GM23338 (cell line): ENCODE results near the gene MAP4K4. TPM values are rescaled to one million over a fixed set of nuclear protein-coding genes. Genes with fewer than 3 reads are reported as not detected.

Experiments used
- ATAC-seq: fragments of 200-7000 bp; cut with Tn5 transposase; 3 replicates; pipeline ENCODE4 v1.9.1; 2020
- DNase-seq: peaks from one replicate; pipeline ENCODE4 v3.0.0-alpha.2; 2015; ENCODE audit warnings: low spot score
- H2AFZ ChIP-seq: fragments of 200-600 bp; sonication (generic); 2 replicates; pipeline ENCODE4 v1.8.0; 2016; ENCODE audit warnings: antibody characterized with exemption, mild to moderate bottlenecking, moderate library complexity
- H3F3A ChIP-seq: fragments of 200-600 bp; sonication (generic); replicated peaks from 2 replicates; pipeline ENCODE4 v1.8.0; 2017; ENCODE audit warnings: antibody characterized with exemption, mixed run types, low read depth
- H3K27ac ChIP-seq: fragments of 200-600 bp; sonication (generic); 2 replicates; pipeline ENCODE4 v1.6.1; 2016; ENCODE audit warnings: low read depth
- H3K27me3 ChIP-seq: fragments of 200-600 bp; sonication (generic); 2 replicates; pipeline ENCODE4 v1.8.0; 2016; ENCODE audit warnings: mild to moderate bottlenecking, mixed run types, moderate library complexity; ENCODE audit not compliant: insufficient read depth
- H3K36me3 ChIP-seq: fragments of 200-600 bp; sonication (generic); 2 replicates; pipeline ENCODE4 v1.8.0; 2016; ENCODE audit warnings: mild to moderate bottlenecking; ENCODE audit not compliant: insufficient read depth
- H3K4me1 ChIP-seq: fragments of 200-600 bp; sonication (generic); 2 replicates; pipeline ENCODE4 v1.8.0; 2016; ENCODE audit warnings: mild to moderate bottlenecking, moderate library complexity; ENCODE audit not compliant: insufficient read depth
- H3K4me2 ChIP-seq: fragments of 200-600 bp; sonication (generic); 2 replicates; pipeline ENCODE4 v1.7.1; 2017; ENCODE audit warnings: mixed run types
- H3K4me3 ChIP-seq: fragments of 200-600 bp; sonication (generic); 2 replicates; pipeline ENCODE4 v1.6.1; 2016; ENCODE audit warnings: mixed run types
- H3K79me2 ChIP-seq: fragments of 200-600 bp; sonication (generic); replicated peaks from 2 replicates; pipeline ENCODE4 v1.8.0; 2017; ENCODE audit warnings: mild to moderate bottlenecking; ENCODE audit not compliant: insufficient read depth
- H3K9me2 ChIP-seq: fragments of 200-600 bp; sonication (generic); 2 replicates; pipeline ENCODE4 v1.8.0; 2017; ENCODE audit not compliant: insufficient read depth
- H4K20me1 ChIP-seq: fragments of 200-600 bp; sonication (generic); replicated peaks from 2 replicates; pipeline ENCODE4 v1.8.0; 2017; ENCODE audit warnings: mild to moderate bottlenecking; ENCODE audit not compliant: insufficient read depth
- H3K27ac Mint-ChIP-seq: 2 replicates; pipeline ENCODE4 v1.8.0; 2020; ENCODE audit warnings: inconsistent platforms, mild to moderate bottlenecking, moderate library complexity, mixed read lengths
- H3K27me3 Mint-ChIP-seq: 3 replicates; pipeline ENCODE4 v1.8.0; 2022; ENCODE audit warnings: low read depth, mild to moderate bottlenecking, moderate library complexity, mixed read lengths, inconsistent platforms; ENCODE audit not compliant: insufficient read depth, poor library complexity
- H3K36me3 Mint-ChIP-seq: 3 replicates; pipeline ENCODE4 v1.8.0; 2021; ENCODE audit warnings: low read depth, mild to moderate bottlenecking, inconsistent platforms, moderate library complexity, mixed read lengths
- H3K4me1 Mint-ChIP-seq: 3 replicates; pipeline ENCODE4 v1.8.0; 2020; ENCODE audit warnings: mild to moderate bottlenecking, inconsistent platforms, mixed read lengths
- H3K4me3 Mint-ChIP-seq: 3 replicates; pipeline ENCODE4 v1.8.0; 2021; ENCODE audit warnings: moderate library complexity, mild to moderate bottlenecking, inconsistent platforms, mixed read lengths
- H3K9me3 Mint-ChIP-seq: 3 replicates; pipeline ENCODE4 v1.8.0; 2020; ENCODE audit warnings: moderate library complexity, mild to moderate bottlenecking, inconsistent platforms, mixed read lengths
- CREB1 ChIP-seq: fragments of 250-450 bp; sonication (Bioruptor Pico); IDR thresholded peaks from 2 replicates; pipeline ENCODE4 v1.5.0; 2020; ENCODE audit warnings: low read depth, mild to moderate bottlenecking, moderate library complexity
- EZH2 ChIP-seq: fragments of 200-600 bp; sonication (generic); IDR thresholded peaks from one replicate; pipeline ENCODE4 v1.8.0; 2017; ENCODE audit warnings: antibody characterized with exemption, mild to moderate bottlenecking, low read depth; ENCODE audit not compliant: unreplicated experiment
- JUNB ChIP-seq: IDR thresholded peaks from one replicate; pipeline ENCODE4 v1.6.1; 2016; ENCODE audit warnings: antibody characterized with exemption; ENCODE audit not compliant: unreplicated experiment
- NANOG ChIP-seq: IDR thresholded peaks from 2 replicates; pipeline ENCODE4 v1.6.1; 2016; ENCODE audit warnings: antibody characterized with exemption, borderline replicate concordance
- POLR2AphosphoS5 ChIP-seq: IDR thresholded peaks from 2 replicates; pipeline ENCODE4 v1.6.1; 2016; ENCODE audit warnings: antibody characterized with exemption, low read depth
- STAT1 ChIP-seq: IDR thresholded peaks from one replicate; pipeline ENCODE4 v1.6.1; 2016; ENCODE audit warnings: antibody characterized with exemption; ENCODE audit not compliant: unreplicated experiment
- ZNF114 ChIP-seq: fragments of 250-450 bp; sonication (Bioruptor Pico); IDR thresholded peaks from 2 replicates; pipeline ENCODE4 v1.5.0; 2020; ENCODE audit warnings: mild to moderate bottlenecking, moderate library complexity
- ZNF331 ChIP-seq: fragments of 250-450 bp; sonication (Bioruptor Pico); IDR thresholded peaks from 2 replicates; pipeline ENCODE4 v1.5.0; 2020; ENCODE audit warnings: low read depth, mild to moderate bottlenecking, moderate library complexity
- polyA plus RNA-seq: library from polyadenylated mRNA; unstranded; fragments of >200 nt; fragmentation: Nextera tagmentation; extraction: Ambion mirVana; gene quantifications from 2 replicates; pipeline ENCODE4 v1.2.1, GENCODE V29; 2016
- total RNA-seq: library from RNA; depleted of rRNA; stranded (reverse); fragments of >200 nt; shearing (Covaris generic); gene quantifications from 2 replicates; pipeline ENCODE4 v1.2.3, GENCODE V29; 2014
- TF ChIP-seq, protein P1 (sequence below): IDR thresholded peaks from one replicate; pipeline ENCODE4 v1.6.1; 2018; ENCODE audit warnings: antibody characterized with exemption; ENCODE audit not compliant: unreplicated experiment
- TF ChIP-seq, protein P2 (sequence below), 2 experiments: fragments of 200-600 bp in 1 of 2; sonication (generic) in 1 of 2; conservative IDR thresholded peaks; 2 replicates each; pipeline versions ENCODE4 v1.5.1 to v1.6.1; 2016 to 2017; ENCODE audit warnings: antibody characterized with exemption in 2 of 2, low read depth in 2 of 2, mild to moderate bottlenecking in 2 of 2, moderate library complexity in 1 of 2
- TF ChIP-seq, protein P3 (sequence below): fragments of 250-450 bp; sonication (Bioruptor Pico); IDR thresholded peaks from 2 replicates; pipeline ENCODE4 v1.5.0; 2020; ENCODE audit warnings: mild to moderate bottlenecking, moderate library complexity

Gene MAP4K4
- total and polyA plus RNA-seq, 2 experiments from 2014 or later: 34.6 to 99.2 TPM

DNA sequence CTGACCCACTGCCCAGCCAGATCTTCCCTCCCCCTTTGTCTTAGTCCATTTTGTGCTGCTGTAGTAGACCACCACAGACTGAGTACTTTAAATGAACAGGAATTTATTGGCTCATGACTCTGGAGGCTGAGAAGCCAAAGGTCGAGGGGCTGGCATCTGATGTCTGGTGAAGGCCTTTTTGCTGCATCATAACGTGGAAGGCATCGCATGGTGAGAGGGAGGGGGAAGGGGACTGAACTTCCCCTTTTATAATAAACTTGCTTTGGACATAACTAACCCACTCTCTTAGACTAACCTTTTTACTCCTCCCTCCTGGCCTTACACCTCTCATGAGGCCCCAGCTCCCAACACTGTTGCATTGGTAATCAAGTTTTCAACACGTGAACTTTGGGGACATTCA, 83.8 kb downstream of the MAP4K4 start (continued):
- TF ChIP-seq, protein P1, sequence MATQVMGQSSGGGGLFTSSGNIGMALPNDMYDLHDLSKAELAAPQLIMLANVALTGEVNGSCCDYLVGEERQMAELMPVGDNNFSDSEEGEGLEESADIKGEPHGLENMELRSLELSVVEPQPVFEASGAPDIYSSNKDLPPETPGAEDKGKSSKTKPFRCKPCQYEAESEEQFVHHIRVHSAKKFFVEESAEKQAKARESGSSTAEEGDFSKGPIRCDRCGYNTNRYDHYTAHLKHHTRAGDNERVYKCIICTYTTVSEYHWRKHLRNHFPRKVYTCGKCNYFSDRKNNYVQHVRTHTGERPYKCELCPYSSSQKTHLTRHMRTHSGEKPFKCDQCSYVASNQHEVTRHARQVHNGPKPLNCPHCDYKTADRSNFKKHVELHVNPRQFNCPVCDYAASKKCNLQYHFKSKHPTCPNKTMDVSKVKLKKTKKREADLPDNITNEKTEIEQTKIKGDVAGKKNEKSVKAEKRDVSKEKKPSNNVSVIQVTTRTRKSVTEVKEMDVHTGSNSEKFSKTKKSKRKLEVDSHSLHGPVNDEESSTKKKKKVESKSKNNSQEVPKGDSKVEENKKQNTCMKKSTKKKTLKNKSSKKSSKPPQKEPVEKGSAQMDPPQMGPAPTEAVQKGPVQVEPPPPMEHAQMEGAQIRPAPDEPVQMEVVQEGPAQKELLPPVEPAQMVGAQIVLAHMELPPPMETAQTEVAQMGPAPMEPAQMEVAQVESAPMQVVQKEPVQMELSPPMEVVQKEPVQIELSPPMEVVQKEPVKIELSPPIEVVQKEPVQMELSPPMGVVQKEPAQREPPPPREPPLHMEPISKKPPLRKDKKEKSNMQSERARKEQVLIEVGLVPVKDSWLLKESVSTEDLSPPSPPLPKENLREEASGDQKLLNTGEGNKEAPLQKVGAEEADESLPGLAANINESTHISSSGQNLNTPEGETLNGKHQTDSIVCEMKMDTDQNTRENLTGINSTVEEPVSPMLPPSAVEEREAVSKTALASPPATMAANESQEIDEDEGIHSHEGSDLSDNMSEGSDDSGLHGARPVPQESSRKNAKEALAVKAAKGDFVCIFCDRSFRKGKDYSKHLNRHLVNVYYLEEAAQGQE: no peak
- no peak for TF ChIP-seq POLR2AphosphoS5
- TF ChIP-seq, protein P2, sequence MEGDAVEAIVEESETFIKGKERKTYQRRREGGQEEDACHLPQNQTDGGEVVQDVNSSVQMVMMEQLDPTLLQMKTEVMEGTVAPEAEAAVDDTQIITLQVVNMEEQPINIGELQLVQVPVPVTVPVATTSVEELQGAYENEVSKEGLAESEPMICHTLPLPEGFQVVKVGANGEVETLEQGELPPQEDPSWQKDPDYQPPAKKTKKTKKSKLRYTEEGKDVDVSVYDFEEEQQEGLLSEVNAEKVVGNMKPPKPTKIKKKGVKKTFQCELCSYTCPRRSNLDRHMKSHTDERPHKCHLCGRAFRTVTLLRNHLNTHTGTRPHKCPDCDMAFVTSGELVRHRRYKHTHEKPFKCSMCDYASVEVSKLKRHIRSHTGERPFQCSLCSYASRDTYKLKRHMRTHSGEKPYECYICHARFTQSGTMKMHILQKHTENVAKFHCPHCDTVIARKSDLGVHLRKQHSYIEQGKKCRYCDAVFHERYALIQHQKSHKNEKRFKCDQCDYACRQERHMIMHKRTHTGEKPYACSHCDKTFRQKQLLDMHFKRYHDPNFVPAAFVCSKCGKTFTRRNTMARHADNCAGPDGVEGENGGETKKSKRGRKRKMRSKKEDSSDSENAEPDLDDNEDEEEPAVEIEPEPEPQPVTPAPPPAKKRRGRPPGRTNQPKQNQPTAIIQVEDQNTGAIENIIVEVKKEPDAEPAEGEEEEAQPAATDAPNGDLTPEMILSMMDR (conservative IDR thresholded peaks at IDR 0.05; ENCODE audit: low read depth in 2 of 2): no peak

DNA sequence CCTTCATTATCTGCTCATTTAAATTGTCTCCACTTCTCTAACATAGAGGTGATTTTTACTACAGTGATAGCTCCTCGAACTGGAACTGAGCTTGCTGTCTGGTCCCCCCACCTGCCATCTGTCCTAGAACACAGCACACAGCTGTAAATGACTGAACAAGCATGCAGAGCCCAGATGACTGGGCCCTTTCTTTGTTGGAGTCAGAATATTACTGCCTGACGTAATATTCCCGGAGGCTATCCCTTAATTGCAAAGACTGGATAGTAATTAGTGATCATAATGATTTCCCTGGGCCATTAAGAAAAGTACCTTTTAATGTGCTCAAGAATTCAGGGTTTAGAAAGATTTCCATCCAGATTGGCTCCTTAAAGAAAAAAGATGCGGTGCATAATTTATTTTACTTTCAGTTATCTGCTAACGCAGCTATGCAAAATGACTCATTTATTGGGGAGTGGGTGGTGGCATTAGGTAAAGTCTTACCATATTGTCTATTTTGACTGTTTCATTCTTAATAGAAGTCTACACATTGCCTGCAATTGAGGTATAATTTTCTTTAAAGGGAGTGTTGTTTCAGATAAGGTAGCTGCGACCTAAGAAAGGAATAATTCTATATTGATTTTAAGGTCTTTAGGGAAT, 84.4 kb downstream of the MAP4K4 start:
- H2AFZ ChIP-seq: no peak overlapping the region
- H3K36me3 Mint-ChIP-seq: no peaks in the 10 kb centered on the region
- TF ChIP-seq ZNF114 (CRISPR knock-in tag) (no peak), CREB1 (no peak), STAT1 (no peak), NANOG (no peak), JUNB (no peak), ZNF331 (CRISPR knock-in tag) (no peak), EZH2 (no peak), POLR2AphosphoS5 (no peak)
- TF ChIP-seq, protein P3, sequence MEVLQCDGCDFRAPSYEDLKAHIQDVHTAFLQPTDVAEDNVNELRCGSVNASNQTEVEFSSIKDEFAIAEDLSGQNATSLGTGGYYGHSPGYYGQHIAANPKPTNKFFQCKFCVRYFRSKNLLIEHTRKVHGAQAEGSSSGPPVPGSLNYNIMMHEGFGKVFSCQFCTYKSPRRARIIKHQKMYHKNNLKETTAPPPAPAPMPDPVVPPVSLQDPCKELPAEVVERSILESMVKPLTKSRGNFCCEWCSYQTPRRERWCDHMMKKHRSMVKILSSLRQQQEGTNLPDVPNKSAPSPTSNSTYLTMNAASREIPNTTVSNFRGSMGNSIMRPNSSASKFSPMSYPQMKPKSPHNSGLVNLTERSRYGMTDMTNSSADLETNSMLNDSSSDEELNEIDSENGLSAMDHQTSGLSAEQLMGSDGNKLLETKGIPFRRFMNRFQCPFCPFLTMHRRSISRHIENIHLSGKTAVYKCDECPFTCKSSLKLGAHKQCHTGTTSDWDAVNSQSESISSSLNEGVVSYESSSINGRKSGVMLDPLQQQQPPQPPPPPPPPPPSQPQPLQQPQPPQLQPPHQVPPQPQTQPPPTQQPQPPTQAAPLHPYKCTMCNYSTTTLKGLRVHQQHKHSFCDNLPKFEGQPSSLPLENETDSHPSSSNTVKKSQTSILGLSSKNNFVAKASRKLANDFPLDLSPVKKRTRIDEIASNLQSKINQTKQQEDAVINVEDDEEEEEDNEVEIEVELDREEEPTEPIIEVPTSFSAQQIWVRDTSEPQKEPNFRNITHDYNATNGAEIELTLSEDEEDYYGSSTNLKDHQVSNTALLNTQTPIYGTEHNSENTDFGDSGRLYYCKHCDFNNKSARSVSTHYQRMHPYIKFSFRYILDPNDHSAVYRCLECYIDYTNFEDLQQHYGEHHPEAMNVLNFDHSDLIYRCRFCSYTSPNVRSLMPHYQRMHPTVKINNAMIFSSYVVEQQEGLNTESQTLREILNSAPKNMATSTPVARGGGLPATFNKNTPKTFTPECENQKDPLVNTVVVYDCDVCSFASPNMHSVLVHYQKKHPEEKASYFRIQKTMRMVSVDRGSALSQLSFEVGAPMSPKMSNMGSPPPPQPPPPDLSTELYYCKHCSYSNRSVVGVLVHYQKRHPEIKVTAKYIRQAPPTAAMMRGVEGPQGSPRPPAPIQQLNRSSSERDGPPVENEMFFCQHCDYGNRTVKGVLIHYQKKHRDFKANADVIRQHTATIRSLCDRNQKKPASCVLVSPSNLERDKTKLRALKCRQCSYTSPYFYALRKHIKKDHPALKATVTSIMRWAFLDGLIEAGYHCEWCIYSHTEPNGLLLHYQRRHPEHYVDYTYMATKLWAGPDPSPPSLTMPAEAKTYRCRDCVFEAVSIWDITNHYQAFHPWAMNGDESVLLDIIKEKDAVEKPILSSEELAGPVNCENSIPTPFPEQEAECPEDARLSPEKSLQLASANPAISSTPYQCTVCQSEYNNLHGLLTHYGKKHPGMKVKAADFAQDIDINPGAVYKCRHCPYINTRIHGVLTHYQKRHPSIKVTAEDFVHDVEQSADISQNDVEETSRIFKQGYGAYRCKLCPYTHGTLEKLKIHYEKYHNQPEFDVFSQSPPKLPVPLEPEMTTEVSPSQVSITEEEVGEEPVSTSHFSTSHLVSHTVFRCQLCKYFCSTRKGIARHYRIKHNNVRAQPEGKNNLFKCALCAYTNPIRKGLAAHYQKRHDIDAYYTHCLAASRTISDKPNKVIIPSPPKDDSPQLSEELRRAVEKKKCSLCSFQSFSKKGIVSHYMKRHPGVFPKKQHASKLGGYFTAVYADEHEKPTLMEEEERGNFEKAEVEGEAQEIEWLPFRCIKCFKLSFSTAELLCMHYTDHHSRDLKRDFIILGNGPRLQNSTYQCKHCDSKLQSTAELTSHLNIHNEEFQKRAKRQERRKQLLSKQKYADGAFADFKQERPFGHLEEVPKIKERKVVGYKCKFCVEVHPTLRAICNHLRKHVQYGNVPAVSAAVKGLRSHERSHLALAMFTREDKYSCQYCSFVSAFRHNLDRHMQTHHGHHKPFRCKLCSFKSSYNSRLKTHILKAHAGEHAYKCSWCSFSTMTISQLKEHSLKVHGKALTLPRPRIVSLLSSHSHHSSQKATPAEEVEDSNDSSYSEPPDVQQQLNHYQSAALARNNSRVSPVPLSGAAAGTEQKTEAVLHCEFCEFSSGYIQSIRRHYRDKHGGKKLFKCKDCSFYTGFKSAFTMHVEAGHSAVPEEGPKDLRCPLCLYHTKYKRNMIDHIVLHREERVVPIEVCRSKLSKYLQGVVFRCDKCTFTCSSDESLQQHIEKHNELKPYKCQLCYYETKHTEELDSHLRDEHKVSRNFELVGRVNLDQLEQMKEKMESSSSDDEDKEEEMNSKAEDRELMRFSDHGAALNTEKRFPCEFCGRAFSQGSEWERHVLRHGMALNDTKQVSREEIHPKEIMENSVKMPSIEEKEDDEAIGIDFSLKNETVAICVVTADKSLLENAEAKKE (CRISPR knock-in tag): no peak

More for the DNA sequence above, 84.4 kb downstream of the MAP4K4 start:
- peaks cover 63% of the 10 kb centered on the region for H3K4me1 ChIP-seq
- H4K20me1 ChIP-seq: peaks cover 42% of the 10 kb centered on the region
- no peak for DNase-seq
- H3K27me3 ChIP-seq: no peaks in the 10 kb centered on the region
- no peaks in the 10 kb centered on the region for H3K36me3 ChIP-seq
- H3K4me1 Mint-ChIP-seq: peaks cover 71% of the 10 kb centered on the region
- peaks cover 100% of the 10 kb centered on the region for H3K79me2 ChIP-seq
- H3K9me3 Mint-ChIP-seq: no peaks in the 10 kb centered on the region
- no peak for ATAC-seq
- H3K4me3 ChIP-seq: no peak overlapping the region
- peaks cover 5% of the 10 kb centered on the region for H3K27me3 Mint-ChIP-seq
- no peaks in the 10 kb centered on the region for H3K9me2 ChIP-seq
- no peaks in the 10 kb centered on the region for H3F3A ChIP-seq
- no peak overlapping the region for H3K27ac ChIP-seq
- H3K27ac Mint-ChIP-seq: peak overlapping the region; percentile 5; the same call in 1 of the 2 replicates
- no peak overlapping the region for H3K4me3 Mint-ChIP-seq
- H3K4me2 ChIP-seq: peak overlapping the region; percentile 64; the same call in 1 of the 2 replicates
